Right atrium auricular region (tissue), 2 donors: ENCODE results near the gene LRP1B. TPM values are rescaled to one million over a fixed set of nuclear protein-coding genes. Genes with fewer than 3 reads are reported as not detected.

Experiments used
- DNase-seq: peaks from one replicate; pipeline ENCODE4 v3.0.0-alpha.2; 2019; ENCODE audit warnings: low spot score
- H3K27ac ChIP-seq, 2 donors: fragments of 200-600 bp; sonication (generic); 1 replicate in 1 of 2; 2 replicates in 1 of 2; pipeline ENCODE4 v1.5.1; 2016 to 2019
- H3K27me3 ChIP-seq, 2 donors: fragments of 200-600 bp; sonication (generic); one replicate each; pipeline versions ENCODE4 v1.5.1 to v1.6.0; 2017 to 2019
- H3K36me3 ChIP-seq: fragments of 200-600 bp; sonication (generic); one replicate; pipeline ENCODE4 v1.5.1; 2016
- H3K4me1 ChIP-seq, 2 donors: fragments of 200-600 bp; sonication (generic); one replicate each; pipeline versions ENCODE4 v1.5.1 to v1.6.0; 2017 to 2019
- H3K4me3 ChIP-seq, 2 donors: fragments of 200-600 bp; sonication (generic); 1 replicate in 1 of 2; 2 replicates in 1 of 2; pipeline ENCODE4 v1.5.1; 2017 to 2019; ENCODE audit warnings: mild to moderate bottlenecking in 1 of 2, moderate library complexity in 1 of 2
- H3K9me3 ChIP-seq, 2 donors: fragments of 200-600 bp; sonication (generic); one replicate each; pipeline ENCODE4 v1.5.1; 2019
- CTCF ChIP-seq, 2 donors: fragments of 200-600 bp; sonication (generic); IDR thresholded peaks; one replicate each; pipeline ENCODE4 v1.5.1; 2019; ENCODE audit warnings: antibody characterized with exemption in 2 of 2
- total RNA-seq, 2 donors: library from RNA; depleted of rRNA; stranded (reverse); fragments of >200 nt; gene quantifications; one replicate each; pipeline ENCODE4 v1.1.0, GENCODE V29; 2016

The LRP1B gene
- total RNA-seq, 2 donors from 2014 or later = 0.44 to 0.47 TPM

GRCh38 chr2:140916410-140916809 is 1214.4 kb downstream of the LRP1B start:
- H3K4me1 ChIP-seq = no peaks in the 10 kb centered on the region
- no peak overlapping the region for H3K27ac ChIP-seq
- no peak for TF ChIP-seq CTCF (IDR thresholded peaks at IDR 0.05)
- no peak overlapping the region for H3K4me3 ChIP-seq
- no peaks in the 10 kb centered on the region for H3K9me3 ChIP-seq
- H3K27me3 ChIP-seq = no peaks in the 10 kb centered on the region
- DNase-seq = no peak
- no peaks in the 10 kb centered on the region for H3K36me3 ChIP-seq

GRCh38 chr2:140910683-140911082 is 1220.1 kb downstream of the LRP1B start:
- H3K27me3 ChIP-seq = no peaks in the 10 kb centered on the region
- no peak overlapping the region for H3K4me3 ChIP-seq
- no peak for TF ChIP-seq CTCF (IDR thresholded peaks at IDR 0.05)
- H3K36me3 ChIP-seq = no peaks in the 10 kb centered on the region
- H3K9me3 ChIP-seq = no peaks in the 10 kb centered on the region
- no peak overlapping the region for H3K27ac ChIP-seq
- no peaks in the 10 kb centered on the region for H3K4me1 ChIP-seq
- DNase-seq = no peak

GRCh38 chr2:140905083-140905781 is 1225.6 kb downstream of the LRP1B start:
- no peaks in the 10 kb centered on the region for H3K36me3 ChIP-seq

GRCh38 chr2:140895378-140895777 is 1235.4 kb downstream of the LRP1B start:
- no peaks in the 10 kb centered on the region for H3K27me3 ChIP-seq
- H3K4me3 ChIP-seq = no peak overlapping the region
- no peaks in the 10 kb centered on the region for H3K9me3 ChIP-seq
- no peaks in the 10 kb centered on the region for H3K36me3 ChIP-seq
- no peaks in the 10 kb centered on the region for H3K4me1 ChIP-seq
- H3K27ac ChIP-seq = no peak overlapping the region
- no peak for TF ChIP-seq CTCF (IDR thresholded peaks at IDR 0.05)
- DNase-seq = no peak

More at GRCh38 chr2:140905083-140905781, 1225.6 kb downstream of the LRP1B start:
- no peak for DNase-seq
- H3K4me1 ChIP-seq = no peaks in the 10 kb centered on the region
- no peak for TF ChIP-seq CTCF (IDR thresholded peaks at IDR 0.05)
- no peaks in the 10 kb centered on the region for H3K27me3 ChIP-seq
- no peak overlapping the region for H3K4me3 ChIP-seq
- H3K27ac ChIP-seq = no peak overlapping the region
- H3K9me3 ChIP-seq = no peaks in the 10 kb centered on the region

GRCh38 chr2:140893685-140894084 is 1237.1 kb downstream of the LRP1B start:
- H3K9me3 ChIP-seq = no peaks in the 10 kb centered on the region
- no peaks in the 10 kb centered on the region for H3K4me1 ChIP-seq
- no peak for DNase-seq
- H3K36me3 ChIP-seq = no peaks in the 10 kb centered on the region
- no peak overlapping the region for H3K27ac ChIP-seq
- TF ChIP-seq CTCF (IDR thresholded peaks at IDR 0.05) = no peak
- no peaks in the 10 kb centered on the region for H3K27me3 ChIP-seq
- no peak overlapping the region for H3K4me3 ChIP-seq
